DMS53 treated with DMSO at 0.1 percent for 48 hours (cell line): ENCODE measurements around the gene RIMKLA.

Experiments
- DNase-seq: peaks from one replicate; lab custom pipeline; 2025; ENCODE audit not compliant: unreplicated experiment; lab: John Stamatoyannopoulos, UW

Gene RIMKLA

GRCh38 chr1:42424201-42424600 is 43.6 kb downstream of the RIMKLA start:
- no peak for DNase-seq

- DNase-seq, result no peak
These were observed 46.6 kb downstream of the RIMKLA start for GRCh38 chr1:42427240-42427639.

- no peak for DNase-seq
These were observed 49.0 kb downstream of the RIMKLA start for GRCh38 chr1:42429603-42430002.

- DNase-seq, result no peak
These were observed 49.9 kb downstream of the RIMKLA start for GRCh38 chr1:42430286-42431135.

- DNase-seq, result no peak
These were observed 50.9 kb downstream of the RIMKLA start for GRCh38 chr1:42431514-42431913.

GRCh38 chr1:42432714-42433113 is 52.1 kb downstream of the RIMKLA start:
- DNase-seq, result no peak

GRCh38 chr1:42433369-42433768 is 52.8 kb downstream of the RIMKLA start:
- DNase-seq, result no peak

- DNase-seq, result no peak
These were observed 53.7 kb downstream of the RIMKLA start for GRCh38 chr1:42434340-42434739.

- peak; percentile 89 for DNase-seq
These were observed 59.3 kb downstream of the RIMKLA start for GRCh38 chr1:42439940-42440339.

- no peak for DNase-seq
These were observed 62.1 kb downstream of the RIMKLA start for GRCh38 chr1:42442662-42443061.

- no peak for DNase-seq
These were observed 68.7 kb downstream of the RIMKLA start for GRCh38 chr1:42449256-42449655.

GRCh38 chr1:42450061-42450460 is 69.5 kb downstream of the RIMKLA start:
- no peak for DNase-seq

GRCh38 chr1:42453386-42453785 is 72.8 kb downstream of the RIMKLA start:
- no peak for DNase-seq

GRCh38 chr1:42454403-42454802 is 73.8 kb downstream of the RIMKLA start:
- no peak for DNase-seq

- peak; percentile 88 for DNase-seq
These were observed 75.6 kb downstream of the RIMKLA start, which contains the start of the genes PPCS and ZMYND12 for GRCh38 chr1:42456010-42456753. Gene PPCS, plus strand, starts transcription at chr1:42456543. Its CDS starts 23 bp downstream, at chr1:42456566. Gene ZMYND12, minus strand, starts transcription at chr1:42456022. Its CDS starts 25 bp downstream, at chr1:42455997.

- peak; percentile 40 for DNase-seq
These were observed 76.1 kb downstream of the RIMKLA start for GRCh38 chr1:42456754-42457089.

GRCh38 chr1:42461196-42461595 is 80.6 kb downstream of the RIMKLA start:
- no peak for DNase-seq

- DNase-seq, result peak; percentile 99
These were observed 82.5 kb downstream of the RIMKLA start, which contains the start of gene CCDC30 for GRCh38 chr1:42462828-42463763. Gene CCDC30, plus strand, starts transcription at chr1:42463286. Its CDS starts 17,266 bp downstream, at chr1:42480552.

GRCh38 chr1:42463921-42464320 is 83.3 kb downstream of the RIMKLA start:
- no peak for DNase-seq

GRCh38 chr1:42466030-42466429 is 85.4 kb downstream of the RIMKLA start:
- no peak for DNase-seq

- no peak for DNase-seq
These were observed 89.1 kb downstream of the RIMKLA start for GRCh38 chr1:42469727-42470126.
